HepG2 (cell line): ENCODE results near the gene UBAP1L. TPM values are rescaled to one million over a fixed set of nuclear protein-coding genes. Genes with fewer than 3 reads are reported as not detected.
A peak's percentile ranks its signal among the peaks of the same experiment; 100 is the strongest.

Experiments used
- AGO1 ChIP-seq: fragments of 200-400 bp; formaldehyde crosslinking; IDR thresholded peaks from 2 replicates; pipeline ENCODE4 v1.6.1; 2017; ENCODE audit warnings: mild to moderate bottlenecking, low read depth, low read length, moderate library complexity; ENCODE audit not compliant: poor library complexity, severe bottlenecking
- ARNTL ChIP-seq: sonication (generic); formaldehyde crosslinking; IDR thresholded peaks from 2 replicates; pipeline ENCODE4 v1.4.0; 2020; ENCODE audit warnings: mild to moderate bottlenecking, missing genetic modification reagents
- ESRRA ChIP-seq: sonication (generic); formaldehyde crosslinking; IDR thresholded peaks from 2 replicates; pipeline ENCODE4 v1.5.1; 2020; ENCODE audit warnings: mild to moderate bottlenecking, low read depth, missing genetic modification reagents
- FOXJ3 ChIP-seq: sonication (generic); formaldehyde crosslinking; IDR thresholded peaks from 2 replicates; pipeline ENCODE4 v1.4.0; 2020; ENCODE audit warnings: missing genetic modification reagents, mild to moderate bottlenecking, borderline replicate concordance
- JUND ChIP-seq: sonication (generic); formaldehyde crosslinking; IDR thresholded peaks from 2 replicates; pipeline ENCODE4 v1.8.0; 2022; ENCODE audit warnings: mild to moderate bottlenecking, missing genetic modification reagents
- RFX5 ChIP-seq: IDR thresholded peaks from 2 replicates; pipeline ENCODE4 v1.6.1; 2011; ENCODE audit warnings: low read depth, low read length, improper control_type of control experiment
- RFXAP ChIP-seq: sonication (generic); formaldehyde crosslinking; IDR thresholded peaks from 2 replicates; pipeline ENCODE4 v1.4.0; 2020; ENCODE audit warnings: missing genetic modification reagents, borderline replicate concordance
- RNF2 ChIP-seq: fragments of 450-650 bp; conservative IDR thresholded peaks from 2 replicates; pipeline ENCODE4 v1.6.1; 2016; ENCODE audit warnings: low read depth
- SNAI1 ChIP-seq: sonication (generic); formaldehyde crosslinking; IDR thresholded peaks from 2 replicates; pipeline ENCODE4 v1.5.0; 2020; ENCODE audit warnings: mild to moderate bottlenecking, missing genetic modification reagents, borderline replicate concordance
- SP4 ChIP-seq: sonication (generic); formaldehyde crosslinking; IDR thresholded peaks from 2 replicates; pipeline ENCODE4 v1.8.1; 2023; ENCODE audit warnings: mild to moderate bottlenecking, missing genetic modification reagents
- USF2 ChIP-seq, 2 experiments: sonication (generic) in 1 of 2; formaldehyde crosslinking in 1 of 2; IDR thresholded peaks; 2 replicates each; pipeline versions ENCODE4 v1.5.1 to v1.6.1; 2011 to 2020; ENCODE audit warnings: borderline replicate concordance in 1 of 2, low read depth in 1 of 2, low read length in 1 of 2, mild to moderate bottlenecking in 1 of 2, missing genetic modification reagents in 1 of 2, moderate library complexity in 1 of 2
- WIZ ChIP-seq: sonication (generic); formaldehyde crosslinking; IDR thresholded peaks from 2 replicates; pipeline ENCODE4 v1.5.1; 2020; ENCODE audit warnings: mild to moderate bottlenecking, missing genetic modification reagents
- ZMYM3 ChIP-seq: sonication (generic); formaldehyde crosslinking; IDR thresholded peaks from 2 replicates; pipeline ENCODE4 v1.5.1; 2020; ENCODE audit warnings: mild to moderate bottlenecking, missing genetic modification reagents
- ZNF101 ChIP-seq: sonication (generic); formaldehyde crosslinking; IDR thresholded peaks from 2 replicates; pipeline ENCODE4 v1.4.0; 2020; ENCODE audit warnings: mild to moderate bottlenecking, low read depth, missing genetic modification reagents, borderline replicate concordance
- ZNF160 ChIP-seq: sonication (generic); formaldehyde crosslinking; IDR thresholded peaks from 2 replicates; pipeline ENCODE4 v1.8.0; 2022; ENCODE audit warnings: mild to moderate bottlenecking, inconsistent platforms, missing genetic modification reagents
- ZNF280B ChIP-seq: sonication (generic); formaldehyde crosslinking; IDR thresholded peaks from 2 replicates; pipeline ENCODE4 v1.5.0; 2020; ENCODE audit warnings: missing genetic modification reagents, mild to moderate bottlenecking, borderline replicate concordance
- ZNF333 ChIP-seq: sonication (generic); formaldehyde crosslinking; IDR thresholded peaks from 2 replicates; pipeline ENCODE4 v1.4.0; 2020; ENCODE audit warnings: mild to moderate bottlenecking, missing genetic modification reagents, borderline replicate concordance
- ZNF574 ChIP-seq: sonication (generic); formaldehyde crosslinking; IDR thresholded peaks from 2 replicates; pipeline ENCODE4 v1.4.0; 2020; ENCODE audit warnings: missing genetic modification reagents
- polyA plus RNA-seq, 8 experiments: library from polyadenylated mRNA; depleted of rRNA in 3 of 8; stranded (reverse) in 7 of 8; unstranded in 1 of 8; fragments of >200 nt; fragmentation: Illumina TruSeq in 4 of 8; extraction: Trizol in 4 of 8; gene quantifications; 2 replicates each; pipeline versions ENCODE4 v1.2.1 to v1.2.3, GENCODE V29; 2011 to 2016; ENCODE audit warnings: low read depth in 4 of 8, missing spikeins in 1 of 8, mixed read lengths in 1 of 8; ENCODE audit not compliant: insufficient read depth in 1 of 8
- total RNA-seq, 5 experiments: library from RNA; depleted of rRNA; stranded (reverse); fragments of >200 nt; fragmentation: Illumina TruSeq; extraction: Trizol; gene quantifications; 2 replicates each; pipeline ENCODE4 v1.2.3, GENCODE V29; 2016; ENCODE audit warnings: low read depth in 1 of 5

UBAP1L gene
- total and polyA plus RNA-seq, 2 of the 13 experiments (the other 11 are each of a cell fraction or from before 2014, with no cell fraction given), result 0.86 to 1.4 TPM

- TF ChIP-seq ZNF574 (CRISPR knock-in tag), result no peak
- no peak for TF ChIP-seq FOXJ3 (CRISPR knock-in tag)
- TF ChIP-seq ZNF333 (CRISPR knock-in tag), result no peak
- no peak for TF ChIP-seq RFXAP (CRISPR knock-in tag)
- TF ChIP-seq ZMYM3 (CRISPR knock-in tag), result no peak
- TF ChIP-seq JUND (CRISPR knock-in tag), result no peak
- no peak for TF ChIP-seq ARNTL (CRISPR knock-in tag)
- no peak for TF ChIP-seq AGO1
- no peak for TF ChIP-seq SNAI1 (CRISPR knock-in tag)
- TF ChIP-seq ESRRA (CRISPR knock-in tag), result no peak
- 0 out of 2 replicates have a peak, but pooled peaks have one; percentile 20 for TF ChIP-seq RFX5
- TF ChIP-seq SP4 (CRISPR knock-in tag), result no peak
- TF ChIP-seq RNF2, result no peak
- TF ChIP-seq ZNF280B (CRISPR knock-in tag), result no peak
- no peak for TF ChIP-seq ZNF101 (CRISPR knock-in tag)
- TF ChIP-seq ZNF160 (CRISPR knock-in tag), result no peak
- peak; percentile 42 for TF ChIP-seq USF2 (IDR thresholded peaks at IDR 0.05; ENCODE audit: low read depth, low read length)
- no peak; the same call in 1 of the 2 replicates for TF ChIP-seq USF2 (CRISPR knock-in tag; IDR thresholded peaks at IDR 0.05; ENCODE audit: borderline replicate concordance)
- no peak for TF ChIP-seq WIZ (CRISPR knock-in tag)
These were observed 65.6 kb downstream of the UBAP1L start (continued) for GRCh38 chr15:65049418-65049840.
